Measurements from ENCODE around the gene TEKTIP1.

Gene TEKTIP1

DNA sequence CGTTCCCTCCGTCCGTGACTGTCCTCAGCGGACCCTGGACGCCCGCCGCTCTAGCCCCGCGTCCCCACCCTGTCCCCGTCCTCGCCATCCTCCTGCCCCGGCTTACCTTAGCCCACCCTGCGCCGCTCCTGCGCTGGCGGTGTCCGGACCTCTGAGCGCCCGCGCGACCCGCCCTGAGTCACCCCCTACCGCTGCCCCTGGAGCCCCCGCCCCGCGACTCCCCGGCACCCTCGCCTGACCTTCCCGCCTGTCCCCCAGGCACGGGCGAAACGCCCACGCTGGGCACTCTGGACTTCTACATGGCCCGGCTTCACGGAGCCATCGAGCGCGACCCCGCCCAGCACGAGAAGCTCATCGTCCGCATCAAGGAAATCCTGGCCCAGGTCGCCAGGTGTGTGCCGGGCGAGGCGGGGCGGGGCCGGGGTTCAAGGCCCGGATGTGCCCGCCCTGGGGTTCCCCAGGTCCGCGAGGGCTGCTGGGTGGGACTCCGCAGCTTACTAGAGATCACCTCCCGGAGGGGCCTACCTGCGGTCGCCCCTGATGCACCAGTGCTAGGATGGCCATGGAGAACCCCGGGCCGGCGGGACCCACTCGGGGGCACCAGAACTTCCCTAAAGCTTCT, 38.9 kb downstream of the TEKTIP1 start:
- TF ChIP-seq, protein P1, sequence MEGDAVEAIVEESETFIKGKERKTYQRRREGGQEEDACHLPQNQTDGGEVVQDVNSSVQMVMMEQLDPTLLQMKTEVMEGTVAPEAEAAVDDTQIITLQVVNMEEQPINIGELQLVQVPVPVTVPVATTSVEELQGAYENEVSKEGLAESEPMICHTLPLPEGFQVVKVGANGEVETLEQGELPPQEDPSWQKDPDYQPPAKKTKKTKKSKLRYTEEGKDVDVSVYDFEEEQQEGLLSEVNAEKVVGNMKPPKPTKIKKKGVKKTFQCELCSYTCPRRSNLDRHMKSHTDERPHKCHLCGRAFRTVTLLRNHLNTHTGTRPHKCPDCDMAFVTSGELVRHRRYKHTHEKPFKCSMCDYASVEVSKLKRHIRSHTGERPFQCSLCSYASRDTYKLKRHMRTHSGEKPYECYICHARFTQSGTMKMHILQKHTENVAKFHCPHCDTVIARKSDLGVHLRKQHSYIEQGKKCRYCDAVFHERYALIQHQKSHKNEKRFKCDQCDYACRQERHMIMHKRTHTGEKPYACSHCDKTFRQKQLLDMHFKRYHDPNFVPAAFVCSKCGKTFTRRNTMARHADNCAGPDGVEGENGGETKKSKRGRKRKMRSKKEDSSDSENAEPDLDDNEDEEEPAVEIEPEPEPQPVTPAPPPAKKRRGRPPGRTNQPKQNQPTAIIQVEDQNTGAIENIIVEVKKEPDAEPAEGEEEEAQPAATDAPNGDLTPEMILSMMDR (IDR thresholded peaks at IDR 0.05) = no peak

DNA sequence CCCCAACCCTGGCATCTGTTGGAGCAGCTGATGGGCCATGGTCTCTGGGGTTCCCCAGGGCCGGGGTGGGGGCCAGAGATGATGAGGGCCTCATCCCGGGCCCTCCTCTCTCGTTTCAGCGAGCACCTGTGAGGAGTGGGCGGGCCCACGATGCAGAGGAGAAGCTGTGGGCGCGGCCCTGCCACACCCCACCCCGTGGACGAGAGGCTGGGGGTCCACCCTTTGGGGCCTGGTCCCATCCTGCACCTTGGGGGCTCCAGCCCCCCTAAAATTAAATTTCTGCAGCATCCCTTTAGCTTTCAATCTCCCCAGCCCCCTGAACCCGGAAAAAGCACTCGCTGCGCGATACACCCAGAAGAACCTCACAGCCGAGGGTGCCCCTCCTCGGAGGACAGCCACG, 39.4 kb downstream of the TEKTIP1 start:
- TF ChIP-seq, protein P1 (IDR thresholded peaks at IDR 0.05) = no peak

DNA sequence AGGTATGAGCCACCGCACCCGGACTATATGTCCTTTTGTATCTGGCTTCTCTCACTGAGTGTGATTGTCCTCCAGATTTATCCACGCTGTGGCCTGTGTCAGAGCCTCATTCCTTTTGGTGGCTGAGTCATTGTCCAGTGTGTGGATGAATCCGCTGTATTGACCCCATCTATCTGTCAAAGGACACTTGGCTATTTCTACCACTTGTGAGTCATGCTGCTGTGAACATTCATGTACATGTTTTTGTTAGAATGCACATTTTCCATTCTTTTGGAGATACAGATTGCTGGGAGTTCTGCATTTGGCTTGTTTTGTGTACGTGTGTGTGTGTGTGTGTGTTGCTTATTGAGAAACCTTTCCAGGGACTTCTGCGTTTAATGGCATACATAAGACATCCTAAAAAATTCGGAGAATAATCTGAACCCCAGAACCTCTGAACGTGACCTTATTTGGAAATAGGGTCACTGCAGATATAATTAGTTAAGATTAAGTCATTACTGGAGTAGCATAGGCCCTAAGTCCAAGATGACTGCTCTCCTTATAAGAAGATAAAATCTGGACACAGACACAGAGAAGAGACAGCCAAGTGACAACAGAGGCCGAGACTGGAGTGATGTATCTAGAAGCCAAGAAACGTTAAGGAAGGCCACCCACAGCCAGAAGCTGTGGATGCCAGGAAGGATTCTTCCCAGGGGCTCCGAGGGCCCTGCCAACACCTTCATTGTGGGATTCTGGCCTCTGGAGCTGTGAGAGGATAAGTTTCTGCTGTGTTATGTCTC, 41.4 kb downstream of the TEKTIP1 start:
- TF ChIP-seq, protein P1 (IDR thresholded peaks at IDR 0.05) = no peak

DNA sequence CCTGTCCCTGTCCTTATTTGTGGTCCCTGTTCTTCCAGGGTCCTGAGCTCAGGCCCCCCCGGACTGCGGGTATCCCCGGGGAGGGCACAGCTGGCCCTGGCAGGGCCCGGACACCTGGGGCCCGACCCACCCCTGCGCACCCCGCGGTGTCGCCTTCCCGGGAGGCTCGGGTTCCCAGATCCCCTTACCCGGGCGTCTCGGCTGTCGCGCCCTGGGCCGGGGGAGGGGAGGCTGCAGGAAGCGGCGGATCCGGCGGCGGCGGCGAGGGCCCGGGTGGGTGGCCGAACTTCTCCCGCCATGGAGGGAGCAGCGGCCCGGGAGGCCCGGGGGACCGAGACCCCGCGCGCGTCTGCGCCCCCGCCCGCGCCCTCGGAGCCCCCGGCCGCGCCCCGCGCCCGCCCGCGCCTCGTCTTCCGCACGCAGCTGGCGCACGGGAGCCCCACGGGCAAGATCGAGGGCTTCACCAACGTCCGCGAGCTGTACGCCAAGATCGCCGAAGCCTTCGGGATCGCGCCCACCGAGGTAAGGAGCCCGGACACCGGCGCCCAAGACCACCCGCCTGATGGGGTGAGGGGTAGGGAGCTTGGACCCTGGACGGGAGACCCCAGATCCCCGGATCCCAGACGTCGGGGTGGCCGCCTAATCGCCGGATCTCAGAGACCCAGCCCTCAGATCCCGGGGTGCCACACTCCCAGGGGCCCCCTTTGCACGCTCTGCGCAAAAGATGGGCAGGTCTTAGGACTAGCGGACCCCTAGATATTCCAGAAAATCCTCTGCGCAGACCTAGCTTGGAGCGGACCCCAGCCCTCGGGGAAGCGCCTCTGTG, 46.5 kb downstream of the TEKTIP1 start, which contains the start of gene GIPC3:
GIPC3 (plus strand) TSS at position 178 of the 826 bp plus-strand sequence; CDS start at position 298, 120 bp downstream.
- TF ChIP-seq, protein P1 (IDR thresholded peaks at IDR 0.05) = no peak

DNA sequence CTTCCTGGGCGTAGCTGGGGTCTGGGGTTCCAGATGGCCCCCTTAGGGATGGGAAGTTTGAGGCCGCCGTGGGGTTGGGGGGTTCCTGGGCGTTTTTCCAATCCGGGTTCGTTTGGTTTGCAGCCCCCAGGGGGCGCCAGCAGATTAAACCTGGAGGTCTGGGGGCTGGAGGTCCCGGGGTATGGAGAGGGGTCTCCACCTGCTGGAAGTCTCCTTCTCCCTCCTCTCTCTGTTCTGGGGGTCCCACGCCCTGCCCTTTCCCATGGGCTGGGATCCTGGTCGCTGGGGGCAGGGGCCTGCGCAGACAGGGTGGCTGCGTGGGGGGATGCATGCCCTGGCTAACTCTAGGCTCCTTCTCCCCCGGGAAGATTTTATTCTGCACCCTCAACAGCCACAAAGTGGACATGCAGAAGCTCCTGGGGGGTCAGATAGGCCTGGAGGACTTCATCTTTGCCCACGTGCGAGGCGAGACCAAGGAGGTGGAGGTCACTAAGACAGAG, 47.2 kb downstream of the TEKTIP1 start:
- TF ChIP-seq, protein P1 (IDR thresholded peaks at IDR 0.05) = peak; percentile 51; the same call in 1 of the 2 replicates

DNA sequence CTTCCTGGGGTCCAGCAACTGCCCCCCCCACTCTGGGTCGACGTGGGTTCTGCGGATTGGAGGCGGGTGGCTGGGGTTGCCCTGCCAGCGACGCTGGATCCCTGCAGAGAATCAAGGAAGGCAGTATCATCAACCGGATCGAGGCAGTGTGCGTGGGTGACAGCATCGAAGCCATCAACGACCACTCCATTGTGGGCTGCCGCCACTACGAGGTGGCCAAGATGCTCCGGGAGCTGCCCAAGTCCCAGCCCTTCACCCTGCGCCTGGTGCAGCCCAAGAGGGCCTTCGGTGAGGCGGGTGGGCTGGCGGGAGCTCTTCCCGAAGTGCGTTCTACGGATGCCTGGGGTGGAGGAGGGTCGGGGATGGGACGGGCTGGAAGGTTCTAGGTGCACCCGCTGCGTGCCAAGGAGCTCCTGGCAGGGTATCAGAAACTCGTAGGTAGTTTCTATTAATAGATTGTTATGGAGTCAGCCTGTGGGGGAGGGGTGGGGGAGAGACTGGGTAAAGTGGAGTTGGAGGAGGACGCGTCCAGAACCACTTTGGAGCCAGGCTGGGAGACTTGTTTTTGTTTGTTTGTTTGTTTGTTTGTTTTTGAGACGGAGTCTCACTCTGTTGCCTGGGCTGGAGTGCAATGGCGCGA, 47.9 kb downstream of the TEKTIP1 start:
- TF ChIP-seq, protein P1 (IDR thresholded peaks at IDR 0.05) = no peak

DNA sequence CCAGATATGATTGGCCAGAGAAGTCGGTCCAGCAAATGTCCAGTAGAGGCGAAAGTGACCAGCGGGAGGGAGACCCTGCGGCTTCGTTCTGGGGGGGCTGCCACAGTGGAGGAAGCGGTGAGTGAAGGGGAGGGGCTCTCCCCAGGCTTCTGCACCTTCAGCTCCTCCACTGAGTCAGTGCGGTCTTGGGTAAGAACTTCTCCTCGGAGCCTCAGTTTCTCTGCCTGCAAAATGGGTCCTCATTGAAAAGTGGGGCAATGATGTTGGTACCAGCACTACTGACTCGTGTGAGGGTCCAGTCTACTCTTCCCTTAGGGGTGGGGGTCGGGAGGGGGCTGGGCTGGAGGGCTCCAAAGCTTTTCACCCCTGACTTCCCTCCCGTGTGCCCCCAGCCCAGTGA, 50.5 kb downstream of the TEKTIP1 start:
- TF ChIP-seq, protein P1 (IDR thresholded peaks at IDR 0.05) = no peak
